Fibroblast of villous mesenchyme (primary cell): Measurements from ENCODE around the gene CPM. TPM values are rescaled to one million over a fixed set of nuclear protein-coding genes. Genes with fewer than 3 reads are reported as not detected.
A peak's percentile ranks its signal among the peaks of the same experiment; 100 is the strongest.

Experiments
- DNase-seq: peaks from one replicate; pipeline ENCODE4 v3.0.0-alpha.2; 2010; ENCODE audit warnings: low read depth
- H3K4me3 ChIP-seq: 2 replicates; pipeline ENCODE4 v1.5.1; 2011; ENCODE audit warnings: low read depth, mild to moderate bottlenecking, low read length
- total RNA-seq: library from RNA; depleted of rRNA; stranded (reverse); fragments of >200 nt; gene quantifications from 2 replicates; pipeline ENCODE4 v1.2.3, GENCODE V29; 2012
- TF ChIP-seq, protein P1 (sequence below): IDR thresholded peaks from 2 replicates; pipeline ENCODE4 v1.5.1; 2012; ENCODE audit warnings: low read depth, mild to moderate bottlenecking, low read length; ENCODE audit not compliant: insufficient read depth

The CPM gene
- total RNA-seq, 1 donor: 23.3 TPM

- TF ChIP-seq, protein P1, sequence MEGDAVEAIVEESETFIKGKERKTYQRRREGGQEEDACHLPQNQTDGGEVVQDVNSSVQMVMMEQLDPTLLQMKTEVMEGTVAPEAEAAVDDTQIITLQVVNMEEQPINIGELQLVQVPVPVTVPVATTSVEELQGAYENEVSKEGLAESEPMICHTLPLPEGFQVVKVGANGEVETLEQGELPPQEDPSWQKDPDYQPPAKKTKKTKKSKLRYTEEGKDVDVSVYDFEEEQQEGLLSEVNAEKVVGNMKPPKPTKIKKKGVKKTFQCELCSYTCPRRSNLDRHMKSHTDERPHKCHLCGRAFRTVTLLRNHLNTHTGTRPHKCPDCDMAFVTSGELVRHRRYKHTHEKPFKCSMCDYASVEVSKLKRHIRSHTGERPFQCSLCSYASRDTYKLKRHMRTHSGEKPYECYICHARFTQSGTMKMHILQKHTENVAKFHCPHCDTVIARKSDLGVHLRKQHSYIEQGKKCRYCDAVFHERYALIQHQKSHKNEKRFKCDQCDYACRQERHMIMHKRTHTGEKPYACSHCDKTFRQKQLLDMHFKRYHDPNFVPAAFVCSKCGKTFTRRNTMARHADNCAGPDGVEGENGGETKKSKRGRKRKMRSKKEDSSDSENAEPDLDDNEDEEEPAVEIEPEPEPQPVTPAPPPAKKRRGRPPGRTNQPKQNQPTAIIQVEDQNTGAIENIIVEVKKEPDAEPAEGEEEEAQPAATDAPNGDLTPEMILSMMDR: no peak
- no peak overlapping the region for H3K4me3 ChIP-seq
- no peak for DNase-seq
Observed at GRCh38 chr12:68877583-68877982, 55.4 kb downstream of the CPM start.

- H3K4me3 ChIP-seq: no peak overlapping the region
- DNase-seq: no peak
- TF ChIP-seq, protein P1: no peak
Observed at GRCh38 chr12:68876461-68876860, 56.5 kb downstream of the CPM start.

GRCh38 chr12:68873316-68873715 lies 59.7 kb downstream of the CPM start:
- no peak for DNase-seq
- TF ChIP-seq, protein P1: no peak
- H3K4me3 ChIP-seq: no peak overlapping the region

GRCh38 chr12:68871921-68872320 lies 61.0 kb downstream of the CPM start:
- H3K4me3 ChIP-seq: no peak overlapping the region
- TF ChIP-seq, protein P1: peak; percentile 33
- DNase-seq: peak; percentile 19

DNA sequence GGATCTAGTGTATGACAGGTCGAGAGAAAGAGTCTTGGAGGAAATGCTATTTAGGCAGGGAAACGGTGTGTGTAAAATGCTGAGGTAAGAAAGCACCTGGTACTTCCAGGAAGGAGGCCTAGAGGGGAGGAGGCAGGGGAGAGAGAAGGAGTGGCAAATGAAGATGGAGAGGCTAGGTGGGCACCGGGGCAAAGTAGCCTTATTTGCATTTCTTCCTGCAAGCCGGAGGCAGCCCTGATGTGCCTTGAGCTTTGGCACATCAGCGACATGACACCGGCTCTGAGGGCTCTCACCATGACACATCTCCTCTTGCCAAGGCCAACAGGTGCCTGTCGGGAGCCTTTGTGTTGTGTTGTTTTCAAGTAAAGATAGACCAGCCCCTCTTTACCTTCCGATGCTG lies 61.6 kb downstream of the CPM start:
- no peak overlapping the region for H3K4me3 ChIP-seq
- no peak for DNase-seq
- TF ChIP-seq, protein P1: no peak

DNA sequence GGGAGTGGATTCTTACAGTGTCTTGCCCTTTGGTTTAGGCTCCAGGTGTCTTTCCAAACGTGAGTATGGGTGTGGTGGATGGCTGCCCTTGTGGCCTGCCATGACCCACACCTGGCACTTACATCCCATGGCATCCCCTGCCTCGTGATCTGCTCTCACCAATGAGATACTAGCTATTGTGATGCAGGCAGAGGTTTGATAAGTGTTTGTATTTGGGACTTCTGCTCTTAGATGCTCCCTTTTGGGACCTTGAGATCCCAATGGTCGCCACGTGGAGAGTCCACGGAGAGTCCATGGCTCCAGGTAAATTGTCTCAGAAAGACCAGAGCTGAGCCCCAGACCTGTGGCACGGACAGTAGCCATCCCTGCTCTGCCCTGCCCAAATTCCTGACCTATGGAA lies 62.5 kb downstream of the CPM start:
- no peak overlapping the region for H3K4me3 ChIP-seq
- TF ChIP-seq, protein P1: no peak
- no peak for DNase-seq

DNA sequence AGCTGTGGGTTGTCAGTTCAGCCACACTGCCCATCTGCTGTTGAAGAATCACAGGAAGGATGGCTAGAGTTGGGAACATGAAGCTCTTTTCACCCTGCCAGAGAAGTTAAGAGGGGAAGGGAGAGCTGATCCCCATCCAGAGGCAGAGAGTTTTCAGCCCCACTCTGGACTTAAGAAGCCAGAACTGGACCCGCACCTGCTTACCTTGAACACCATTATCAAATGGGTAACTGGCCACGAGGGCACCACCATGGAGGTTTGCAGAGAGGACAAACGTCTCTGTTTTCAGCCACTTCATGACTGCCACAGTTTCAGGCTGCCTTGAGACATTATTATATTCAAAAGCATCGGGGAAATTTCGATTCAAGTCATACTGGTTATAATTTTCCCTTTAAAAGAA lies 63.0 kb downstream of the CPM start:
- no peak for DNase-seq
- TF ChIP-seq, protein P1: no peak
- no peak overlapping the region for H3K4me3 ChIP-seq
